ENCODE data around the gene CHRND.
"Not testable (repeated sequence)": the region's sequence is repeated elsewhere in the genome, so short reads cannot be mapped to it uniquely, and the experiment has no call there.

CHRND gene

DNA sequence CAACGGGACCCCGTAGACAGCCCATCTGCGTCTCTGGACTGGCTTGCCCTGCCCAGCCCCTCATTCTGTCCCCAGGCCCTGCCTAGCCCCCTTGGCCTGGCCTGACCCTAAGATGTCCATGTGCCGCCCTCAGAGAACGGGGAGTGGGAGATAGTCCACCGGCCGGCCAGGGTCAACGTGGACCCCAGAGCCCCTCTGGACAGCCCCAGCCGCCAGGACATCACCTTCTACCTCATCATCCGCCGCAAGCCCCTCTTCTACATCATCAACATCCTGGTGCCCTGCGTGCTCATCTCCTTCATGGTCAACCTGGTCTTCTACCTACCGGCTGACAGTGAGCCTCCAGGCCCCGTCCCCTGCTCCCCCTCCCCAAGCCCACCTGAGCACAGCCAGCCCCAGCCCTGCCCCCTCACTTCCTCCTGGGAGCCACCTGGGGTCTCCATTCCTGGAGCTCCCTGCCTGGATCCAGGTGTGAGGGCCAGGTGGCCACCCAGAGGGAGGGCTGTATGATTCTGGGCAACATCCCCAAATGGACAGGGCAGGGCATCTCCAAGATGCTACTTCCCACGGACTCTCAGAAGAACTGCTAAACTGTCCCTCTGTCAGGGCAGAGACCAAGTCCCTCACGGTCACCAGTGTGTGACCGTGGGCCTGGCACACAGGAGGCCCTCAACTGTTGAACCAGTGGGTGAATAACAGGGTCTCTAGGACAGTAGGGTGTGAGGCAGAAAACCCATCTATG is 4.0 kb downstream of the CHRND start:
- no peak overlapping the region for H2AFZ ChIP-seq (ENCODE audit: low read depth)
- H3K9ac ChIP-seq = no peak overlapping the region
- no peak overlapping the region for H3K4me3 ChIP-seq (IDR thresholded peaks at IDR 0.05; ENCODE audit: insufficient read depth, low read depth, low read length)
- TF ChIP-seq, protein P1, sequence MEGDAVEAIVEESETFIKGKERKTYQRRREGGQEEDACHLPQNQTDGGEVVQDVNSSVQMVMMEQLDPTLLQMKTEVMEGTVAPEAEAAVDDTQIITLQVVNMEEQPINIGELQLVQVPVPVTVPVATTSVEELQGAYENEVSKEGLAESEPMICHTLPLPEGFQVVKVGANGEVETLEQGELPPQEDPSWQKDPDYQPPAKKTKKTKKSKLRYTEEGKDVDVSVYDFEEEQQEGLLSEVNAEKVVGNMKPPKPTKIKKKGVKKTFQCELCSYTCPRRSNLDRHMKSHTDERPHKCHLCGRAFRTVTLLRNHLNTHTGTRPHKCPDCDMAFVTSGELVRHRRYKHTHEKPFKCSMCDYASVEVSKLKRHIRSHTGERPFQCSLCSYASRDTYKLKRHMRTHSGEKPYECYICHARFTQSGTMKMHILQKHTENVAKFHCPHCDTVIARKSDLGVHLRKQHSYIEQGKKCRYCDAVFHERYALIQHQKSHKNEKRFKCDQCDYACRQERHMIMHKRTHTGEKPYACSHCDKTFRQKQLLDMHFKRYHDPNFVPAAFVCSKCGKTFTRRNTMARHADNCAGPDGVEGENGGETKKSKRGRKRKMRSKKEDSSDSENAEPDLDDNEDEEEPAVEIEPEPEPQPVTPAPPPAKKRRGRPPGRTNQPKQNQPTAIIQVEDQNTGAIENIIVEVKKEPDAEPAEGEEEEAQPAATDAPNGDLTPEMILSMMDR (conservative IDR thresholded peaks at IDR 0.05; ENCODE audit: low read depth, low read length) = no peak
- no peaks in the 10 kb centered on the region for H4K20me1 ChIP-seq (ENCODE audit: insufficient read depth)
- no peak overlapping the region for H3K27ac ChIP-seq
- H3K27me3 ChIP-seq (ENCODE audit: insufficient read depth, low read depth) = no peaks in the 10 kb centered on the region; the same call in 1 of the 2 replicates
- no peak overlapping the region for H3K4me2 ChIP-seq
- no peaks in the 10 kb centered on the region for H3K36me3 ChIP-seq (ENCODE audit: insufficient read depth)
- H3K79me2 ChIP-seq (ENCODE audit: insufficient read depth, low read depth) = no peaks in the 10 kb centered on the region
- no peaks in the 10 kb centered on the region for H3K4me1 ChIP-seq (ENCODE audit: low read depth, poor library complexity, severe bottlenecking)

DNA sequence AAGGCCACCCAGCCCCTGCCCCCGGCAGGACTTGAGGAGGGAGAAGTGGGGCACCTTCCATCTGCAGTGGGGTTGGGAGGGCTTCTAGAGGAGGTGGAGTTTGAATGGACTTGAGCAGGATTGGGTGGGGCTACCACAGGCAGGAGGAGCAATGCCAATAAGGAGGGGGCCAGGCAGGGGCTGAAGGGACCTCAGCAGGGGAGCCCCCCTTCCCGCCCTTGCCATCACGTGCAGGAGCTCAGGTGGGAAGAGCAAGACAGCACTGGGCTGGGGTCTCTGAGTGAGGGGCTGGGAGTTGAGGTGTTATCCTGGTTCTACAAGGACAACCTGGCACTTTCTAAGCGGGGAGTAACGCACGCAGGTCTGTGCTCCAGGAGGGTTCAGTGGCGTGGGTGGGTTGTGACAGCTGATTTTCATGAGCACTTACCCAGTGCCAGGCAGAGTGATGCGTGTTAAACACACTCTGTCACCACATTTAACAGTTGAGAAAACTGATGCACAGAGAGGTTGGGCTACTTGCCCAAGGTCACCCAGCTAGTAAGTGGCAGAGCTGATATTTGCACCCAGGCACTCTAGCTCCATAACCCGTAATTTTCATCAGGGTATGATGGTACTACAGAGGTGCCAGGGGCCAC is 4.8 kb downstream of the CHRND start:
- Histone ChIP-seq H3K9ac (no peak overlapping the region), H2AFZ (ENCODE audit: low read depth) (no peak overlapping the region), H3K4me2 (no peak overlapping the region), H4K20me1 (ENCODE audit: insufficient read depth) (no peaks in the 10 kb centered on the region), H3K4me3 (IDR thresholded peaks at IDR 0.05; ENCODE audit: insufficient read depth, low read depth, low read length) (no peak overlapping the region), H3K4me1 (ENCODE audit: low read depth, poor library complexity, severe bottlenecking) (no peaks in the 10 kb centered on the region), H3K79me2 (ENCODE audit: insufficient read depth, low read depth) (no peaks in the 10 kb centered on the region), H3K36me3 (ENCODE audit: insufficient read depth) (no peaks in the 10 kb centered on the region), H3K27me3 (ENCODE audit: insufficient read depth, low read depth) (no peaks in the 10 kb centered on the region; the same call in 1 of the 2 replicates), H3K27ac (no peak overlapping the region)
- TF ChIP-seq, protein P1 (conservative IDR thresholded peaks at IDR 0.05; ENCODE audit: low read depth, low read length) = no peak

DNA sequence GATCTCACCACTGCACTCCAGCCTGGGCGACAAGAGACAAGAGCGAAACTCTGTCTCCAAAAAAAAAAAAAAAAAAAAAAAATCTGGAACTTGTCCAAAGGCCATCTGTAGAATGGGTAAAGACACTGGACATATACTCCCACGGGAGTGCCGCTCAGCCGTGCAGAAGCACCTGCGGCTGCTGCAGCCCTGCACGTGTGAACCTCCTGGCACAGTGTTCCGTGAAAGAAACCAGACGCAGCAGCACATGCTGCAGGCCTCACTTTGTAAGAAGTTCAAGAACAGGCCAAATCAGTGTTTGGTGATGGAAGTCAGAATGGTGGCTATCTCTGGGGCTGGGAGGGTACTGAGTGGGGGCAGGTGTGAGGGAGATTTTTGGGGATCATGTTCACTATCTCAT is 6.5 kb downstream of the CHRND start:
- Histone ChIP-seq H3K79me2 (ENCODE audit: insufficient read depth, low read depth) (no peaks in the 10 kb centered on the region), H3K4me3 (IDR thresholded peaks at IDR 0.05; ENCODE audit: insufficient read depth, low read depth, low read length) (no peak overlapping the region), H3K27ac (no peak overlapping the region), H3K27me3 (ENCODE audit: insufficient read depth, low read depth) (no peaks in the 10 kb centered on the region; the same call in 1 of the 2 replicates), H3K4me2 (no peak overlapping the region), H3K9ac (no peak overlapping the region), H3K4me1 (ENCODE audit: low read depth, poor library complexity, severe bottlenecking) (no peaks in the 10 kb centered on the region), H4K20me1 (ENCODE audit: insufficient read depth) (no peaks in the 10 kb centered on the region), H2AFZ (ENCODE audit: low read depth) (no peak overlapping the region), H3K36me3 (ENCODE audit: insufficient read depth) (no peaks in the 10 kb centered on the region)
- TF ChIP-seq, protein P1 (conservative IDR thresholded peaks at IDR 0.05; ENCODE audit: low read depth, low read length) = no peak

DNA sequence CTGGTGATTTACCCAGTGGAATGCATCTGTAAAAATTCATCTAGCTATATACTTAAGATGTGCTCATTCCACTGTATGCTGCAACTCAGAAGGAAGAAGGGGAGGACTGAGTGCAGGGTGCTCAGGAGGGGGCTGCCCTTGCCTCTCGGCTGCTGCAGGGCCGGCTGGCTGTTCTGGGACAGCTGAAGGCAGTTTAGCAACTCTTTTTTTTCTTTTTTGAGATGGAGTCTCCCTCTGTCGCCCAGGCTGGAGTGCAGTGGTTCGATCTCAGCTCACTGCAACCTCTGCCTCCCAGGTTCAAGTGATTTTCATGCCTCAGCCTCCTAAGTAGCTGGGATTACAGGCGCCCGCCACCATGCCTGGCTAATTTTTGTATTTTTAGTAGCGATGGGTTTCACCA is 6.9 kb downstream of the CHRND start:
- not testable (repeated sequence) for H4K20me1 ChIP-seq (ENCODE audit: insufficient read depth); H3K36me3 ChIP-seq (ENCODE audit: insufficient read depth); H3K4me3 ChIP-seq (IDR thresholded peaks at IDR 0.05; ENCODE audit: insufficient read depth, low read depth, low read length); H3K4me1 ChIP-seq (ENCODE audit: low read depth, poor library complexity, severe bottlenecking); H3K27me3 ChIP-seq (ENCODE audit: insufficient read depth, low read depth); H3K9ac ChIP-seq; H3K4me2 ChIP-seq; H3K79me2 ChIP-seq (ENCODE audit: insufficient read depth, low read depth); H2AFZ ChIP-seq (ENCODE audit: low read depth); H3K27ac ChIP-seq

Data from KMS-11 (cell line).